Activated naive CD8-positive, alpha-beta T cell treated with anti-CD3 and anti-CD28 coated beads, Interleukin-2, amount 10 ng/mL, durations not matched to agents 7 days and 5 days (primary cell): ENCODE results near the gene ARHGEF4. TPM values are rescaled to one million over a fixed set of nuclear protein-coding genes. Genes with fewer than 3 reads are reported as not detected.
A peak's percentile ranks its signal among the peaks of the same experiment; 100 is the strongest.

Experiments used
- ATAC-seq: fragments of 150-1000 bp; cut with Tn5 transposase; one replicate; pipeline ENCODE4 v1.10.0; 2021; ENCODE audit warnings: low read depth, moderate library complexity
- POLR2A ChIA-PET: fragments of 350-600 bp; sonication (Branson Sonifier 250); formaldehyde crosslinking; loops from one replicate; lab custom pipeline; 2021; ENCODE audit warnings: antibody characterized with exemption; lab: Charles Lee
- DNase-seq: peaks from one replicate; pipeline ENCODE4 v3.0.0; 2021
- H3K27ac Mint-ChIP-seq: one replicate; pipeline ENCODE4 v1.8.0; 2022; ENCODE audit warnings: mild to moderate bottlenecking, mixed read lengths
- H3K27me3 Mint-ChIP-seq: one replicate; pipeline ENCODE4 v1.8.0; 2022; ENCODE audit warnings: mild to moderate bottlenecking, moderate library complexity, mixed read lengths
- H3K36me3 Mint-ChIP-seq: one replicate; pipeline ENCODE4 v1.8.0; 2021; ENCODE audit warnings: mild to moderate bottlenecking, mixed read lengths
- H3K4me1 Mint-ChIP-seq: one replicate; pipeline ENCODE4 v1.8.0; 2021; ENCODE audit warnings: mixed read lengths
- H3K4me3 Mint-ChIP-seq: one replicate; pipeline ENCODE4 v1.8.0; 2022; ENCODE audit warnings: mild to moderate bottlenecking, moderate library complexity, mixed read lengths
- H3K9me3 Mint-ChIP-seq: one replicate; pipeline ENCODE4 v1.8.0; 2021; ENCODE audit warnings: mixed read lengths
- total RNA-seq, 2 experiments: library from RNA; stranded (reverse); gene quantifications; one replicate each; pipeline ENCODE4 v1.2.3, GENCODE V29; 2021

ARHGEF4 gene
- 1 to 10 TPM; 3.7 to 5.4 TPM for total RNA-seq

- peaks cover 48% of the 10 kb centered on the region for H3K27me3 Mint-ChIP-seq
These were observed at the start of gene ARHGEF4 for GRCh38 chr2:130836501-130837174. ARHGEF4 (plus strand) TSS chr2:130836914; CDS start chr2:130836954, 40 bp downstream.

GRCh38 chr2:130787841-130788240, 48.9 kb upstream of the ARHGEF4 start:
- peaks cover 17% of the 10 kb centered on the region for H3K27me3 Mint-ChIP-seq
- DNase-seq = no peak
- POLR2A ChIA-PET = no interaction called here
- H3K27ac Mint-ChIP-seq = no peak overlapping the region
- no peaks in the 10 kb centered on the region for H3K4me1 Mint-ChIP-seq
- no peak overlapping the region for H3K4me3 Mint-ChIP-seq
- ATAC-seq = no peak
- H3K9me3 Mint-ChIP-seq = no peaks in the 10 kb centered on the region
- H3K36me3 Mint-ChIP-seq = no peaks in the 10 kb centered on the region

More at GRCh38 chr2:130836501-130837174, at the start of gene ARHGEF4:
- no peaks in the 10 kb centered on the region for H3K36me3 Mint-ChIP-seq
- peak; percentile 63 for DNase-seq
- POLR2A ChIA-PET = no interaction called here
- peak; percentile 79 for ATAC-seq
- H3K27ac Mint-ChIP-seq = no peak within 1 kb of the TSS
- peak within 1 kb of the TSS; percentile 49 for H3K4me3 Mint-ChIP-seq
- H3K4me1 Mint-ChIP-seq = no peaks in the 10 kb centered on the region
- H3K9me3 Mint-ChIP-seq = no peaks in the 10 kb centered on the region

GRCh38 chr2:130790312-130790711, 46.4 kb upstream of the ARHGEF4 start:
- peaks cover 30% of the 10 kb centered on the region for H3K27me3 Mint-ChIP-seq

GRCh38 chr2:130790804-130791616, 45.7 kb upstream of the ARHGEF4 start:
- H3K27ac Mint-ChIP-seq = no peak overlapping the region
- H3K4me1 Mint-ChIP-seq = no peaks in the 10 kb centered on the region
- H3K9me3 Mint-ChIP-seq = no peaks in the 10 kb centered on the region
- POLR2A ChIA-PET = no interaction called here
- no peaks in the 10 kb centered on the region for H3K36me3 Mint-ChIP-seq
- ATAC-seq (no peak), DNase-seq (no peak)
- H3K4me3 Mint-ChIP-seq = no peak overlapping the region
- peaks cover 33% of the 10 kb centered on the region for H3K27me3 Mint-ChIP-seq

More at GRCh38 chr2:130790312-130790711, 46.4 kb upstream of the ARHGEF4 start:
- Mint-ChIP-seq H3K4me3 (no peak overlapping the region), H3K27ac (no peak overlapping the region), H3K36me3 (no peaks in the 10 kb centered on the region), H3K4me1 (no peaks in the 10 kb centered on the region), H3K9me3 (no peaks in the 10 kb centered on the region)
- DNase-seq (no peak), ATAC-seq (no peak)
- POLR2A ChIA-PET = no interaction called here

- Mint-ChIP-seq H3K4me3 (no peak overlapping the region), H3K27me3 (peaks cover 33% of the 10 kb centered on the region), H3K27ac (no peak overlapping the region), H3K36me3 (no peaks in the 10 kb centered on the region), H3K4me1 (peaks cover 2% of the 10 kb centered on the region), H3K9me3 (no peaks in the 10 kb centered on the region)
- POLR2A ChIA-PET = no interaction called here
- DNase-seq = no peak
- ATAC-seq = no peak
These were observed 45.1 kb upstream of the ARHGEF4 start for GRCh38 chr2:130791617-130791939.

GRCh38 chr2:130795431-130795830, 41.3 kb upstream of the ARHGEF4 start:
- Mint-ChIP-seq H3K9me3 (no peaks in the 10 kb centered on the region), H3K4me1 (peaks cover 7% of the 10 kb centered on the region), H3K36me3 (no peaks in the 10 kb centered on the region), H3K4me3 (no peak overlapping the region), H3K27me3 (peaks cover 19% of the 10 kb centered on the region), H3K27ac (no peak overlapping the region)
- ATAC-seq (no peak), DNase-seq (no peak)
- POLR2A ChIA-PET = no interaction called here

- no peaks in the 10 kb centered on the region for H3K9me3 Mint-ChIP-seq
- peaks cover 21% of the 10 kb centered on the region for H3K27me3 Mint-ChIP-seq
- no peak overlapping the region for H3K27ac Mint-ChIP-seq
- no peak overlapping the region for H3K4me3 Mint-ChIP-seq
- peaks cover 7% of the 10 kb centered on the region for H3K4me1 Mint-ChIP-seq
- DNase-seq (no peak), ATAC-seq (no peak)
- POLR2A ChIA-PET = interaction anchor here (0.6 to 1.6 kb wide), 2 partner anchors 77 to 360 kb away, joined by 3 to 15 read pairs; no protein-coding TSS in a partner anchor
- H3K36me3 Mint-ChIP-seq = no peaks in the 10 kb centered on the region
These were observed 40.4 kb upstream of the ARHGEF4 start for GRCh38 chr2:130796290-130796689.

GRCh38 chr2:130797493-130798435, 39.0 kb upstream of the ARHGEF4 start:
- no peaks in the 10 kb centered on the region for H3K36me3 Mint-ChIP-seq
- DNase-seq (peak; percentile 97), ATAC-seq (peak; percentile 89)
- H3K4me3 Mint-ChIP-seq = peak overlapping the region; percentile 67
- peak overlapping the region; percentile 52 for H3K27ac Mint-ChIP-seq
- H3K4me1 Mint-ChIP-seq = peaks cover 7% of the 10 kb centered on the region
- POLR2A ChIA-PET = interaction anchor here (0.6 to 1.6 kb wide), 5 partner anchors 43 to 243 kb away, joined by 3 to 15 read pairs (median 6); no protein-coding TSS in a partner anchor
- no peaks in the 10 kb centered on the region for H3K9me3 Mint-ChIP-seq
- H3K27me3 Mint-ChIP-seq = peaks cover 19% of the 10 kb centered on the region

GRCh38 chr2:130798472-130799218, 38.1 kb upstream of the ARHGEF4 start:
- H3K27me3 Mint-ChIP-seq = peaks cover 12% of the 10 kb centered on the region
- peaks cover 7% of the 10 kb centered on the region for H3K4me1 Mint-ChIP-seq
- no peaks in the 10 kb centered on the region for H3K9me3 Mint-ChIP-seq
- POLR2A ChIA-PET = no interaction called here
- no peaks in the 10 kb centered on the region for H3K36me3 Mint-ChIP-seq
- peak overlapping the region; percentile 34 for H3K27ac Mint-ChIP-seq
- ATAC-seq (no peak), DNase-seq (no peak)
- H3K4me3 Mint-ChIP-seq = peak overlapping the region; percentile 67

GRCh38 chr2:130799295-130799694, 37.4 kb upstream of the ARHGEF4 start:
- H3K4me3 Mint-ChIP-seq = no peak overlapping the region

GRCh38 chr2:130805613-130806012, 31.1 kb upstream of the ARHGEF4 start:
- Mint-ChIP-seq H3K4me1 (peaks cover 12% of the 10 kb centered on the region), H3K36me3 (no peaks in the 10 kb centered on the region), H3K27me3 (peaks cover 29% of the 10 kb centered on the region), H3K9me3 (no peaks in the 10 kb centered on the region), H3K4me3 (no peak overlapping the region), H3K27ac (no peak overlapping the region)
- DNase-seq = no peak
- ATAC-seq = no peak
- POLR2A ChIA-PET = no interaction called here

More at GRCh38 chr2:130799295-130799694, 37.4 kb upstream of the ARHGEF4 start:
- ATAC-seq (no peak), DNase-seq (no peak)
- no peak overlapping the region for H3K27ac Mint-ChIP-seq
- peaks cover 7% of the 10 kb centered on the region for H3K4me1 Mint-ChIP-seq
- H3K27me3 Mint-ChIP-seq = peaks cover 12% of the 10 kb centered on the region
- H3K36me3 Mint-ChIP-seq = no peaks in the 10 kb centered on the region
- no peaks in the 10 kb centered on the region for H3K9me3 Mint-ChIP-seq
- POLR2A ChIA-PET = no interaction called here

GRCh38 chr2:130806370-130806769, 30.3 kb upstream of the ARHGEF4 start:
- ATAC-seq (peak; percentile 71), DNase-seq (no peak)
- Mint-ChIP-seq H3K4me3 (peak overlapping the region; percentile 31), H3K4me1 (peaks cover 12% of the 10 kb centered on the region), H3K27me3 (peaks cover 36% of the 10 kb centered on the region), H3K9me3 (no peaks in the 10 kb centered on the region), H3K27ac (no peak overlapping the region), H3K36me3 (no peaks in the 10 kb centered on the region)
- POLR2A ChIA-PET = no interaction called here
